ENCODE measurements around the gene NR1D2.

DNA sequence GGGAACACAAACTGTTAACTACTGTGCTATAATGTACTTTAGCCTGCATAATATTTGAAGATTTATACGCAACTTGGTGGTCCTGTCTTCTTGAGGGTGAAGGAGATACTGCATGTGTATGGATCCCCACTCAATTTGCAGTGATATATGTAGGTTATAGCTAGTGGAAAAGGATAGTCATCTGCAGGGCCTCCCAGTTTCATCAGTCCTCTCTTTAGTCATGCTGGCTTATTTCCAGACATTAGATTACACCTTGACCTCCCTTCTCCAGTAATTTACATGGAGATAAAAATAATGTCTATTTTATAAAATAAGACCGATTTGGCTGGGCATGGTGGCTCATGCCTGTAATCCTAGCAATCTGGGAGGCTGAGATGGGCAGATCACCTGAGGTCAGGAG, 3.7 kb downstream of the NR1D2 start:
- TF ChIP-seq, protein P1, sequence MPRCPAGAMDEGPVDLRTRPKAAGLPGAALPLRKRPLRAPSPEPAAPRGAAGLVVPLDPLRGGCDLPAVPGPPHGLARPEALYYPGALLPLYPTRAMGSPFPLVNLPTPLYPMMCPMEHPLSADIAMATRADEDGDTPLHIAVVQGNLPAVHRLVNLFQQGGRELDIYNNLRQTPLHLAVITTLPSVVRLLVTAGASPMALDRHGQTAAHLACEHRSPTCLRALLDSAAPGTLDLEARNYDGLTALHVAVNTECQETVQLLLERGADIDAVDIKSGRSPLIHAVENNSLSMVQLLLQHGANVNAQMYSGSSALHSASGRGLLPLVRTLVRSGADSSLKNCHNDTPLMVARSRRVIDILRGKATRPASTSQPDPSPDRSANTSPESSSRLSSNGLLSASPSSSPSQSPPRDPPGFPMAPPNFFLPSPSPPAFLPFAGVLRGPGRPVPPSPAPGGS (CRISPR knock-in tag; IDR thresholded peaks at IDR 0.05) = no peak
- TF ChIP-seq EP300 (IDR thresholded peaks at IDR 0.05; ENCODE audit: low read depth in 2 of 2, low read length in 2 of 2) (no peak), EP300 (CRISPR knock-in tag; IDR thresholded peaks at IDR 0.05; ENCODE audit: borderline replicate concordance) (no peak)

Data from HepG2 (cell line).